Panc1 (cell line): ENCODE measurements around the gene SLC7A4. TPM values are rescaled to one million over a fixed set of nuclear protein-coding genes. Genes with fewer than 3 reads are reported as not detected.

ENCODE experiments used
- ATAC-seq: fragments of 200-7000 bp; cut with Tn5 transposase; 2 replicates; pipeline ENCODE4 v1.9.1; 2020; ENCODE audit warnings: mild to moderate bottlenecking, moderate library complexity
- BruUV-seq: library from RNA; stranded (reverse); fragments of 400-500 nt; replicated peaks from 2 replicates; lab custom pipeline; 2021; lab: Mats Ljungman, UMichigan
- CTCF ChIA-PET: fragments of 300-600 bp; sonication (Branson Sonifier 250); formaldehyde crosslinking; loops from one replicate; lab custom pipeline; 2022; ENCODE audit warnings: antibody characterized with exemption; lab: Charles Lee
- POLR2A ChIA-PET: fragments of 300-600 bp; sonication (Branson Sonifier 250); formaldehyde crosslinking; loops from one replicate; lab custom pipeline; 2022; ENCODE audit warnings: antibody characterized with exemption; lab: Charles Lee
- DNase-seq: peaks from one replicate; pipeline ENCODE4 v3.0.0-alpha.2; 2010; ENCODE audit warnings: low read depth, low spot score
- H3K27ac ChIP-seq: 2 replicates; pipeline ENCODE4 v1.5.1; 2011; ENCODE audit warnings: mild to moderate bottlenecking, low read length, inconsistent platforms
- H3K27me3 ChIP-seq: fragments of 200-500 bp; sonication (Bioruptor generic); 2 replicates; pipeline ENCODE4 v1.6.0; 2014; ENCODE audit warnings: low read length, inconsistent platforms; ENCODE audit not compliant: control insufficient read depth, insufficient read depth
- H3K36me3 ChIP-seq: fragments of 200-500 bp; sonication (Bioruptor generic); 2 replicates; pipeline ENCODE4 v1.5.1; 2014; ENCODE audit warnings: inconsistent platforms, mild to moderate bottlenecking, low read length, moderate library complexity; ENCODE audit not compliant: control insufficient read depth, insufficient read depth
- H3K4me1 ChIP-seq: 2 replicates; pipeline ENCODE4 v1.5.1; 2011; ENCODE audit warnings: inconsistent platforms, mild to moderate bottlenecking, low read length, moderate library complexity; ENCODE audit not compliant: control insufficient read depth, insufficient read depth
- H3K4me3 ChIP-seq, 2 experiments: 2 replicates each; pipeline ENCODE4 v1.5.1; 2011 to 2012; ENCODE audit warnings: low read depth in 2 of 2, low read length in 2 of 2, mild to moderate bottlenecking in 2 of 2, inconsistent platforms in 1 of 2, moderate library complexity in 1 of 2
- H3K9me3 ChIP-seq: fragments of 200-500 bp; sonication (Bioruptor generic); 2 replicates; pipeline ENCODE4 v1.5.1; 2014; ENCODE audit warnings: low read depth, mild to moderate bottlenecking, inconsistent platforms, low read length, moderate library complexity; ENCODE audit not compliant: control insufficient read depth, insufficient read depth
- POLR2AphosphoS5 ChIP-seq: IDR thresholded peaks from 2 replicates; pipeline ENCODE4 v1.6.1; 2012; ENCODE audit warnings: mild to moderate bottlenecking, low read depth, low read length, moderate library complexity
- SIN3A ChIP-seq: IDR thresholded peaks from 2 replicates; pipeline ENCODE4 v1.6.1; 2012; ENCODE audit warnings: low read depth, mild to moderate bottlenecking, low read length, moderate library complexity, borderline replicate concordance; ENCODE audit not compliant: insufficient read depth
- TCF7L2 ChIP-seq: IDR thresholded peaks from 2 replicates; pipeline ENCODE4 v1.6.1; 2011; ENCODE audit warnings: mild to moderate bottlenecking, low read depth, low read length, inconsistent platforms
- in situ Hi-C: cut with HindIII; loops from 2 replicates; pipeline ENCODE4 v1.10.0; 2016; ENCODE audit warnings: low sequenced_read_pairs, low pct_unique_long_range_greater_than_20kb
- intact Hi-C: fragments of 100-400 bp; cut with micrococcal nuclease; formaldehyde crosslinking; loops from one replicate; pipeline ENCODE4 v1.10.0; 2022; ENCODE audit not compliant: unreplicated experiment
- total RNA-seq: library from RNA; stranded (reverse); gene quantifications from one replicate; pipeline ENCODE4 v1.2.1, GENCODE V29; 2021; ENCODE audit not compliant: unreplicated experiment
- TF ChIP-seq, protein P1 (sequence below), 2 experiments: IDR thresholded peaks; 2 replicates each; pipeline ENCODE4 v1.6.1; 2011 to 2012; ENCODE audit warnings: low read depth in 2 of 2, control low read depth in 1 of 2, low read length in 1 of 2, mild to moderate bottlenecking in 1 of 2, moderate library complexity in 1 of 2; ENCODE audit not compliant: insufficient read depth in 1 of 2
- TF ChIP-seq, protein P2 (sequence below): fragments of 450-650 bp; IDR thresholded peaks from 2 replicates; pipeline ENCODE4 v1.5.1; 2017; ENCODE audit warnings: mild to moderate bottlenecking

SLC7A4 gene
- total RNA-seq, 1 experiment from 2014 or later, result not detected

DNA sequence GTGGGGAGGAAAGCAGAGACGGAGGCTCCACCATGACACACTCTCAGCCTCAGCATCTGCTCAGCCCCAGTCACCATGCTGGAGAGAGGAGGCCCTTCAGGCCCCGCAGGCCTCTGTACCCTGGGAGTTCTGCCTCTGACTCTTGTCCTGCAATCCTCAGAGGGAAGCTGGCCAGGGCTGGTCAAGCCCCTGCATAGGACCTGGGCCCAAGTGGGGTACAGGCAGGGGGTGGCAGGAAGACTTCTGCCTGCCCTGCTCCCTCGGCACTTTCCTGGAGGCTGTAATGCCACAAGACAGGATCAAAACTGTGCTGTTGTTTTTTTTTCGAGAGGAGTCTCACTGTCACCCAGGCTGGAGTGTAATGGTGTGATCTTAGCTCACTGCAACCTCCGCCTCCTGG is 47.1 kb upstream of the SLC7A4 start:
- Histone ChIP-seq H3K27ac (no peak overlapping the region), H3K27me3 (no peaks in the 10 kb centered on the region), H3K4me1 (no peaks in the 10 kb centered on the region), H3K4me3 (no peak overlapping the region), H3K36me3 (no peaks in the 10 kb centered on the region), H3K9me3 (no peaks in the 10 kb centered on the region)
- DNase-seq (no peak), ATAC-seq (no peak)
- intact Hi-C loops (no loop called here), in situ Hi-C loops (no loop called here)
- ChIA-PET CTCF (no interaction called here), POLR2A (no interaction called here)
- no peak for TF ChIP-seq SIN3A
- TF ChIP-seq TCF7L2, result no peak
- TF ChIP-seq POLR2AphosphoS5, result no peak
- no TSS peak for BruUV-seq

- no peaks in the 10 kb centered on the region for H3K9me3 ChIP-seq
- no peak overlapping the region for H3K4me3 ChIP-seq
- H3K36me3 ChIP-seq, result no peaks in the 10 kb centered on the region
- H3K27ac ChIP-seq, result no peak overlapping the region
- ATAC-seq, result no peak
- in situ Hi-C loops (no loop called here), intact Hi-C loops (no loop called here)
- H3K4me1 ChIP-seq, result no peaks in the 10 kb centered on the region
- BruUV-seq, result no TSS peak
- no peak for DNase-seq
- TF ChIP-seq TCF7L2, result no peak
- TF ChIP-seq, protein P1, sequence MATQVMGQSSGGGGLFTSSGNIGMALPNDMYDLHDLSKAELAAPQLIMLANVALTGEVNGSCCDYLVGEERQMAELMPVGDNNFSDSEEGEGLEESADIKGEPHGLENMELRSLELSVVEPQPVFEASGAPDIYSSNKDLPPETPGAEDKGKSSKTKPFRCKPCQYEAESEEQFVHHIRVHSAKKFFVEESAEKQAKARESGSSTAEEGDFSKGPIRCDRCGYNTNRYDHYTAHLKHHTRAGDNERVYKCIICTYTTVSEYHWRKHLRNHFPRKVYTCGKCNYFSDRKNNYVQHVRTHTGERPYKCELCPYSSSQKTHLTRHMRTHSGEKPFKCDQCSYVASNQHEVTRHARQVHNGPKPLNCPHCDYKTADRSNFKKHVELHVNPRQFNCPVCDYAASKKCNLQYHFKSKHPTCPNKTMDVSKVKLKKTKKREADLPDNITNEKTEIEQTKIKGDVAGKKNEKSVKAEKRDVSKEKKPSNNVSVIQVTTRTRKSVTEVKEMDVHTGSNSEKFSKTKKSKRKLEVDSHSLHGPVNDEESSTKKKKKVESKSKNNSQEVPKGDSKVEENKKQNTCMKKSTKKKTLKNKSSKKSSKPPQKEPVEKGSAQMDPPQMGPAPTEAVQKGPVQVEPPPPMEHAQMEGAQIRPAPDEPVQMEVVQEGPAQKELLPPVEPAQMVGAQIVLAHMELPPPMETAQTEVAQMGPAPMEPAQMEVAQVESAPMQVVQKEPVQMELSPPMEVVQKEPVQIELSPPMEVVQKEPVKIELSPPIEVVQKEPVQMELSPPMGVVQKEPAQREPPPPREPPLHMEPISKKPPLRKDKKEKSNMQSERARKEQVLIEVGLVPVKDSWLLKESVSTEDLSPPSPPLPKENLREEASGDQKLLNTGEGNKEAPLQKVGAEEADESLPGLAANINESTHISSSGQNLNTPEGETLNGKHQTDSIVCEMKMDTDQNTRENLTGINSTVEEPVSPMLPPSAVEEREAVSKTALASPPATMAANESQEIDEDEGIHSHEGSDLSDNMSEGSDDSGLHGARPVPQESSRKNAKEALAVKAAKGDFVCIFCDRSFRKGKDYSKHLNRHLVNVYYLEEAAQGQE (IDR thresholded peaks at IDR 0.05; ENCODE audit: insufficient read depth in 1 of 2, low read depth in 2 of 2, low read length in 1 of 2), result no peak
- H3K27me3 ChIP-seq, result no peaks in the 10 kb centered on the region
- ChIA-PET POLR2A (no interaction called here), CTCF (no interaction called here)
Measured at GRCh38 chr22:21078916-21079315, 46.6 kb upstream of the SLC7A4 start.

DNA sequence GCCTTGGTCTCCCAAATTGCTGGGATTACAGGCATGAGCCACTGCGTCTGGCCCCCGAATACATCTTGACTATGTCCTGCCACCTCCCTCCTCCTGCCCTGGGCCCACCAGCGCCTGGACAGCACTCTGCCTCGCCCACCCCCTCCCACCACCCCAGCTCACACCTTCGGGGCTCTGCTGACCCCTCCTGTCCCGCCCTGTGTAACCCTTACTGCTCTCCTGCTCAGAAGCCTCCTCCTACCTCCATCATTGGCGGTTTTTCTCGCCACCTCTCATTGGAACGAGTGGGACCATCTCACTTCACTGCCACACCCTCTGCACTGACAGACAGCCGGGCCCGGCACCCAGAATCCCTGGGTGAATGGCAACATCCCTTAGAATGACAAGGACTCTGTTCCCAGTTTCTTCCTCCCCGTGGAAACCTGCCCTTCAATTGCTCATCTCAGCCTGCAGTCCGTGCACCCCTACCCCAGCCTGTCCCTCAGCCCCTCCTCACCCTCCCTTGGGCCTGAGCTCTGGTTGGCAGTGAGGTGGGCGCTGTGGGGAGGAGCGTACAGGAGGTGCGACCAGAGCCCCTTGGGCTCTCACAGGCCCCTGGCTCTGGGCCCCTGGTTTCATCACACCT is 45.6 kb upstream of the SLC7A4 start:
- ChIA-PET POLR2A (no interaction called here), CTCF (no interaction called here)
- ATAC-seq, result no peak
- no peak overlapping the region for H3K27ac ChIP-seq
- TF ChIP-seq, protein P2, sequence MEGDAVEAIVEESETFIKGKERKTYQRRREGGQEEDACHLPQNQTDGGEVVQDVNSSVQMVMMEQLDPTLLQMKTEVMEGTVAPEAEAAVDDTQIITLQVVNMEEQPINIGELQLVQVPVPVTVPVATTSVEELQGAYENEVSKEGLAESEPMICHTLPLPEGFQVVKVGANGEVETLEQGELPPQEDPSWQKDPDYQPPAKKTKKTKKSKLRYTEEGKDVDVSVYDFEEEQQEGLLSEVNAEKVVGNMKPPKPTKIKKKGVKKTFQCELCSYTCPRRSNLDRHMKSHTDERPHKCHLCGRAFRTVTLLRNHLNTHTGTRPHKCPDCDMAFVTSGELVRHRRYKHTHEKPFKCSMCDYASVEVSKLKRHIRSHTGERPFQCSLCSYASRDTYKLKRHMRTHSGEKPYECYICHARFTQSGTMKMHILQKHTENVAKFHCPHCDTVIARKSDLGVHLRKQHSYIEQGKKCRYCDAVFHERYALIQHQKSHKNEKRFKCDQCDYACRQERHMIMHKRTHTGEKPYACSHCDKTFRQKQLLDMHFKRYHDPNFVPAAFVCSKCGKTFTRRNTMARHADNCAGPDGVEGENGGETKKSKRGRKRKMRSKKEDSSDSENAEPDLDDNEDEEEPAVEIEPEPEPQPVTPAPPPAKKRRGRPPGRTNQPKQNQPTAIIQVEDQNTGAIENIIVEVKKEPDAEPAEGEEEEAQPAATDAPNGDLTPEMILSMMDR, result no peak
- TF ChIP-seq POLR2AphosphoS5 (no peak), TCF7L2 (no peak), SIN3A (no peak)
- TF ChIP-seq, protein P1 (IDR thresholded peaks at IDR 0.05; ENCODE audit: insufficient read depth in 1 of 2, low read depth in 2 of 2, low read length in 1 of 2), result no peak
- H3K27me3 ChIP-seq, result no peaks in the 10 kb centered on the region
- H3K9me3 ChIP-seq, result no peaks in the 10 kb centered on the region
- intact Hi-C loops, result no loop called here
- H3K4me1 ChIP-seq, result no peaks in the 10 kb centered on the region
- in situ Hi-C loops, result no loop called here
- no peak for DNase-seq
- H3K36me3 ChIP-seq, result no peaks in the 10 kb centered on the region
- H3K4me3 ChIP-seq, result no peak overlapping the region
- no TSS peak for BruUV-seq
